ENCODE results near the gene RAB1A. TPM values are rescaled to one million over a fixed set of nuclear protein-coding genes. Genes with fewer than 3 reads are reported as not detected.

The RAB1A gene
- total and polyA plus RNA-seq, 2 donors from 2014 or later = 166 to 194 TPM

DNA sequence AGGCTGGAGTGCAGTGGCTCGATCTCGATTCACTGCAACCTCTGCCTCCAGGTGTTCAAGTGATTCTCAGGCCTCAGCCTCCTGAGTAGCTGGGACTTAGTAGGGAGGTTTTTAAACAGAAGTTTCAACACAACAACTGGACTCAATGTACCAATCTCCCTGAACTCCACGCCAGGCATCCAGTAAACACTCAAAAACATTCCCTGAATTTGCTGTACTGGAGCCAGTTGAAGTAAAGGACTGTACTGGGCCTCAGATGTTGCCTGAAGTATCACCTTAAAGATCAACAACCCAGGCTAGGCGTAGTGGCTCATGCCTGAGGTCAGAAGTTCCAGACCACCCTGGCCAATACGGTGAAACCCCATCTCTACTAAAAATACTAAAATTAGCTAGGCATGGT lies 22.4 kb downstream of the RAB1A start:
- TF ChIP-seq, protein P1, sequence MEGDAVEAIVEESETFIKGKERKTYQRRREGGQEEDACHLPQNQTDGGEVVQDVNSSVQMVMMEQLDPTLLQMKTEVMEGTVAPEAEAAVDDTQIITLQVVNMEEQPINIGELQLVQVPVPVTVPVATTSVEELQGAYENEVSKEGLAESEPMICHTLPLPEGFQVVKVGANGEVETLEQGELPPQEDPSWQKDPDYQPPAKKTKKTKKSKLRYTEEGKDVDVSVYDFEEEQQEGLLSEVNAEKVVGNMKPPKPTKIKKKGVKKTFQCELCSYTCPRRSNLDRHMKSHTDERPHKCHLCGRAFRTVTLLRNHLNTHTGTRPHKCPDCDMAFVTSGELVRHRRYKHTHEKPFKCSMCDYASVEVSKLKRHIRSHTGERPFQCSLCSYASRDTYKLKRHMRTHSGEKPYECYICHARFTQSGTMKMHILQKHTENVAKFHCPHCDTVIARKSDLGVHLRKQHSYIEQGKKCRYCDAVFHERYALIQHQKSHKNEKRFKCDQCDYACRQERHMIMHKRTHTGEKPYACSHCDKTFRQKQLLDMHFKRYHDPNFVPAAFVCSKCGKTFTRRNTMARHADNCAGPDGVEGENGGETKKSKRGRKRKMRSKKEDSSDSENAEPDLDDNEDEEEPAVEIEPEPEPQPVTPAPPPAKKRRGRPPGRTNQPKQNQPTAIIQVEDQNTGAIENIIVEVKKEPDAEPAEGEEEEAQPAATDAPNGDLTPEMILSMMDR (IDR thresholded peaks at IDR 0.05; ENCODE audit: borderline replicate concordance, extremely low read depth, insufficient read depth) = no peak
- H3K27ac ChIP-seq (ENCODE audit: low read depth in 2 of 2, low read length in 2 of 2) = no peak overlapping the region
- FAIRE-seq = no peak

DNA sequence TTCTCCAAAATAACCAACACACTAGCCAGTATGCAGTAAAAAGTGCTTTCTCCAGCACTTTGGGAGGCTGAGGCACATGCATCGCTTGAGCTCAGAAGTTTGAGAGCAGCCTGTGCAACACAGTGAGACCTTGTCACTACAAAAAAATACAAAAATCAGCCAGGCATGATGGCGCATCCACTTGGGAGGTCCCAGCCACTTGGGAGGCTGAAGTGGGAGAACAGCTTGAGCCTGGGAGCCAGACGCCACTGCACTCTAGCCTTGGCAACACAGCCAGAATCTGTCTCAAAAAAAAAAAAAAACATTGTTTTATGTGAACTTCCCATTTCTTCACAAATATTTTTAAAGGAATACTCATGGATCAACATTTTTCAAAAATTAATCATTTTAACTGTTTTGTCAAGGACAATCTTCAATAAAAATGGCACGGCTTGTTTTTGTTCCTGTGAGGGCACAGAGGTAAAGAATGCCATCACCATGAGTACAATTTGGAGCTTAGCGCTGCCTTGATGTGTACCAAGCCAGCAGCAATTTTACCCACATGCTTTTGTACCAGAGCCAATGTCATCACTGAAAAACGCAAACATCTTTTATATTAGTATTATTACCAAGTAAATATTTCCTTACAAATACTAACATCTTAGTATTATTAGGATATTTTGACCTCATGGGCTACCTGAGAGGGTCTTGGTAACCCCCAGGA lies 26.7 kb downstream of the RAB1A start:
- H3K27ac ChIP-seq (ENCODE audit: low read depth in 2 of 2, low read length in 2 of 2) = no peak overlapping the region
- peaks cover 0 to 6% (median 0%) of the 10 kb centered on the region in 3 donors for H3K36me3 ChIP-seq (ENCODE audit: control insufficient read depth in 2 of 3, insufficient read depth in 3 of 3, low read length in 3 of 3)

More for the DNA sequence above, 22.4 kb downstream of the RAB1A start:
- DNase-seq = no peak
- no peak overlapping the region for H3K4me3 ChIP-seq (ENCODE audit: low read length in 3 of 3)
- intact Hi-C loops (cut with DNase I) = no loop called here
- no peak overlapping the region for H3K9ac ChIP-seq (ENCODE audit: low read length in 3 of 3)
- no peaks in the 10 kb centered on the region for H3K4me1 ChIP-seq (ENCODE audit: control insufficient read depth in 2 of 3, insufficient read depth in 2 of 3, low read depth in 1 of 3, low read length in 3 of 3)
- H3K27me3 ChIP-seq (ENCODE audit: control insufficient read depth, insufficient read depth, low read length) = no peaks in the 10 kb centered on the region
- H3K36me3 ChIP-seq (ENCODE audit: control insufficient read depth in 2 of 3, insufficient read depth in 3 of 3, low read length in 3 of 3) = no peaks in the 10 kb centered on the region
- no peaks in the 10 kb centered on the region for H3K9me3 ChIP-seq (ENCODE audit: control insufficient read depth in 2 of 3, insufficient read depth in 1 of 3, low read length in 3 of 3)

DNA sequence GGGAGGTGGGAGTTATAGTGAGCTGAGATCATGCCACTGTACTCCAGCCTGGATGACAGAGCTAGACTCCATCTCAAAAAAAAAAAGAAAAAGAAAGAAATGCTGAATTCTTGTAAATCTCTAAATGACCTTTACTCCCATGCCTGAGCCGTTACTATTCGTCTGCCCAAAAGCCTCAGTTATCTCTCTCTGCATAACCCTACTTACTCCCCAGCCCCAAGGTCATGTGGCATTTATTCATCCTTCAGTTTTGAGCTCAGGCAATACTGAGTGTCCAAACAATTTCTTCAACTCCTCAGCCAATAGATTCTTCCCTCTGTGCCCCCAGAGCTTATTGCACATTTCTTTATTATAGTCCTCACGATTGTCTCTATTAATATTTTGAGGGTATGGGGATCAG lies 28.8 kb downstream of the RAB1A start:
- H3K4me3 ChIP-seq (ENCODE audit: low read length in 3 of 3) = no peak overlapping the region
- no peak overlapping the region for H3K27ac ChIP-seq (ENCODE audit: low read depth in 2 of 2, low read length in 2 of 2)
- H3K9ac ChIP-seq (ENCODE audit: low read length in 3 of 3) = no peak overlapping the region
- peaks cover 0 to 13% (median 7%) of the 10 kb centered on the region in 3 donors for H3K36me3 ChIP-seq (ENCODE audit: control insufficient read depth in 2 of 3, insufficient read depth in 3 of 3, low read length in 3 of 3)
- intact Hi-C loops (cut with DNase I) = no loop called here
- H3K27me3 ChIP-seq (ENCODE audit: control insufficient read depth, insufficient read depth, low read length) = no peaks in the 10 kb centered on the region
- TF ChIP-seq, protein P1 (IDR thresholded peaks at IDR 0.05; ENCODE audit: borderline replicate concordance, extremely low read depth, insufficient read depth) = no peak
- FAIRE-seq (no peak), DNase-seq (no peak)
- H3K9me3 ChIP-seq (ENCODE audit: control insufficient read depth in 2 of 3, insufficient read depth in 1 of 3, low read length in 3 of 3) = no peaks in the 10 kb centered on the region
- no peaks in the 10 kb centered on the region for H3K4me1 ChIP-seq (ENCODE audit: control insufficient read depth in 2 of 3, insufficient read depth in 2 of 3, low read depth in 1 of 3, low read length in 3 of 3)

More for the DNA sequence above, 26.7 kb downstream of the RAB1A start:
- H3K9ac ChIP-seq (ENCODE audit: low read length in 3 of 3) = no peak overlapping the region
- no peaks in the 10 kb centered on the region for H3K9me3 ChIP-seq (ENCODE audit: control insufficient read depth in 2 of 3, insufficient read depth in 1 of 3, low read length in 3 of 3)
- DNase-seq = peak in 4 of 5 donors; percentile 22 to 79 (median 43)
- no peak overlapping the region for H3K4me3 ChIP-seq (ENCODE audit: low read length in 3 of 3)
- no peak for FAIRE-seq
- no peaks in the 10 kb centered on the region for H3K4me1 ChIP-seq (ENCODE audit: control insufficient read depth in 2 of 3, insufficient read depth in 2 of 3, low read depth in 1 of 3, low read length in 3 of 3)
- H3K27me3 ChIP-seq (ENCODE audit: control insufficient read depth, insufficient read depth, low read length) = no peaks in the 10 kb centered on the region
- TF ChIP-seq, protein P1 (IDR thresholded peaks at IDR 0.05; ENCODE audit: borderline replicate concordance, extremely low read depth, insufficient read depth) = no peak
- intact Hi-C loops (cut with DNase I) = no loop called here
